Measurements from ENCODE around the gene SLX9.

Gene SLX9

DNA sequence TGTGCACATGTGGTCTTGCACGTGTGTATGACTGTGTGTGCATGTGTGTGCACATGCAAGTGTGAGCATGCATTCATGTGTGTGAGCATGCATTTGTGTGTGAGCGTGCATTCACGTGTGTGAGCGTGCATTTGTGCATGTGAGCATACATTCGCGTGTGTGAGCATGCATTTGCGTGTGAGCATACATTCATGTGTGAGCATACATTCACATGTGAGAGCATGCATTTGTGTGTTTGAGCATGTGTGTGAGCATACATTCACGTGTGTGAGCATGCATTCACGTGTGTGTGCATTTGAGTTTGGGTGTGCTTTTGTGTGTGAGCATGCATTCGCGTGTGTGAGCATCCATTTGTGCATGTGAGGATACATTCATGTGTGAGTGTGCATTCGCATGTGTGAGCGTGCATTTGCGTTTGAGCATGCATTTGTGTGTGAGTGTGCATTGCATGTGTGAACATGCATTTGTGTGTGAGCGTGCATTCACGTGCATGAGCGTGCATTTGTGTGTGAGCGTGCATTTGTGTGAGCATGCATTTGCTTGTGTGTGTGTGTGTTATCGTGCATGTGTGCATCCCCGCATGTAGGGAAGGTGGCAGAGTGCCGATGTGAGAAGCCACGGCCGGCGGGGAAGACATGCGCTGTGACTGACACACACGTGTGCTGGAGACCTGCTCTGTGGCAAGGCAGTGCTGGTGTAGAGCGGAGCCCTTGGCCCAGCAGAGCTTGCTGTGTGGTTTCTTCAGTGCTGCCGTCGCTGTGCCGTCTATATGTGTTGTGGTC lies 37.4 kb upstream of the SLX9 start:
- TF ChIP-seq, protein P1, sequence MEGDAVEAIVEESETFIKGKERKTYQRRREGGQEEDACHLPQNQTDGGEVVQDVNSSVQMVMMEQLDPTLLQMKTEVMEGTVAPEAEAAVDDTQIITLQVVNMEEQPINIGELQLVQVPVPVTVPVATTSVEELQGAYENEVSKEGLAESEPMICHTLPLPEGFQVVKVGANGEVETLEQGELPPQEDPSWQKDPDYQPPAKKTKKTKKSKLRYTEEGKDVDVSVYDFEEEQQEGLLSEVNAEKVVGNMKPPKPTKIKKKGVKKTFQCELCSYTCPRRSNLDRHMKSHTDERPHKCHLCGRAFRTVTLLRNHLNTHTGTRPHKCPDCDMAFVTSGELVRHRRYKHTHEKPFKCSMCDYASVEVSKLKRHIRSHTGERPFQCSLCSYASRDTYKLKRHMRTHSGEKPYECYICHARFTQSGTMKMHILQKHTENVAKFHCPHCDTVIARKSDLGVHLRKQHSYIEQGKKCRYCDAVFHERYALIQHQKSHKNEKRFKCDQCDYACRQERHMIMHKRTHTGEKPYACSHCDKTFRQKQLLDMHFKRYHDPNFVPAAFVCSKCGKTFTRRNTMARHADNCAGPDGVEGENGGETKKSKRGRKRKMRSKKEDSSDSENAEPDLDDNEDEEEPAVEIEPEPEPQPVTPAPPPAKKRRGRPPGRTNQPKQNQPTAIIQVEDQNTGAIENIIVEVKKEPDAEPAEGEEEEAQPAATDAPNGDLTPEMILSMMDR (IDR thresholded peaks at IDR 0.05; ENCODE audit: low read depth, low read length, missing control alignments) = no peak
- DNase-seq (ENCODE audit: low read depth) = no peak
- H3K4me3 ChIP-seq (ENCODE audit: low read depth, low read length) = no peak overlapping the region

DNA sequence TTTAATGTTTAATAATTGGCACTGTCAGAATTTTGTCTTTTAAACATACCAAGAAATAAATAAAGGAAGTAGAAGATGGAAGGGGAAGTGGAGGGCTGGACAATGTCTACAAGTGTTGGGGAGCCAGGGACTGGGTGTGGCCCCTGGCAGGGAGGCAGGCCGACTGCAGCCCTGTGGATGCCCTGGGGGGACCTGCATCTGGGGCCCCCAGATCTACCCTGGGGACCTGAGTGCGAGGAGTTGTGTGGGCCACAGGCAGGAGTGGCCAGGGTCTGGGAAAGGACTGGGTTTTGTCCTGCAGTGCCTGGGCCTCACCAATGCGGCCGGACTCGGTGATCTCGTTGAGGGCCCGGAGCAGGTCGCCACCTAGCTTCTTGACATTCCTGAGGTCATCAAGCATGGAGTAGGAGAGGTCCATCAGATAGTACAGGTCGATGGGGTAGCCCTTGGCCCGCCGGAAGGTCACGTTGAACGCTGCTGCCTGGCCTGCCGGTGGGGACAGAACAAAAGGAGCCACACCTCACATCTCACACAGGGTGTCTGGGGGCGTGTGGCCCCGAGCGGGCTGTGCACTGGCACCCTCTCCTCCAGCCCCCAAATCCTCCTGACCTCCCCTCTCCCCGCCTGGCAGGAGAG lies 36.7 kb upstream of the SLX9 start:
- no peak overlapping the region for H3K4me3 ChIP-seq (ENCODE audit: low read depth, low read length)
- no peak for DNase-seq (ENCODE audit: low read depth)
- TF ChIP-seq, protein P1 (IDR thresholded peaks at IDR 0.05; ENCODE audit: low read depth, low read length, missing control alignments) = no peak

DNA sequence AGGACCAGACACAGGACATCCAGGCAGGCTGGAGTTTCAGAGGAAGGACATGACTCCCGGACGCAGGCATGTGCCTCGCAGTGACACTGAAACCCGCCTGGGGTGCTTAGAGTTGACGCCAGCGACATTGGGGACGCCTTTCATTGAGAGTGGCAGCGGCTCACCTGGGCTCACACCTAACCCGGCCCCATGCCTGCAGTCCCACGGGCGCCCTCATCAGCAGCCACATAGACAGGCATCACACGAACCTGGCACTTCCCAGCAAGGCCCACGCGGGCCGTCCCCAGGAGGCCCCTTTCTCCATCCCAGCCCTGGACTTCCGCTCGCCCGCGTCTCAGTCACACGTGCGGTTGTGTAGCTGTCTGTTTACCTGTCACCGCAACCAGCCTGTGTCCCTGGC lies 36.1 kb upstream of the SLX9 start:
- no peak overlapping the region for H3K4me3 ChIP-seq (ENCODE audit: low read depth, low read length)
- DNase-seq (ENCODE audit: low read depth) = no peak
- TF ChIP-seq, protein P1 (IDR thresholded peaks at IDR 0.05; ENCODE audit: low read depth, low read length, missing control alignments) = no peak

DNA sequence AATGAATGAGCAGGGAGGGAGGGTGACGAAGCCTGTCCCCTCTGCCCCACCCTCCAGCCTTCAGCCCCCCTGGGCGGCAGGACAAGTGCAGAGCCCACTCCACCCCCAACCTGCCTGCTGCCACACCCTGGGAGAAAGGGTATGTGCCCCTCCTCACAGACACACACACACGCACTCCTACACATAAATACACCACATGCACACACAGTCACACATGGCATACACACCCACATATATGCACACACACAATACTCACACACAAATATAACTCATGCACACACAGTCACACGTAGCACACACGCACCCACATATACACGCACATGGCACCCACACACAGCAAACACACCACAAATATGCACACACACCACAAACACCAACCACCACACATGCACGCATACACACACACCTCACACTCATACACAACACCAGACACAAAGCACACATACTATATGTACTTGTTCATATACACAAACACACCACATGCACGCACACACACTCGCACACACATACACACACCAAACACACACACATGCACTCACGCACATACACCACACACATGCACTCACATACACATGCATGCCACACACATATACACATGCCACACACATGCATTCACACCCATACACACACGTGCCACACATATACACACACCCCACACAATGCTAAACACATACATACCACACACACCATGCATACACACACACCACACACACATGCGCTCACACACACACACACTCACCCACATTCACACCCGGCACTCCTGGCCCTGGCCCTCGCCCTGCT lies 35.5 kb upstream of the SLX9 start:
- no peak overlapping the region for H3K4me3 ChIP-seq (ENCODE audit: low read depth, low read length)
- DNase-seq (ENCODE audit: low read depth) = no peak
- TF ChIP-seq, protein P1 (IDR thresholded peaks at IDR 0.05; ENCODE audit: low read depth, low read length, missing control alignments) = no peak

DNA sequence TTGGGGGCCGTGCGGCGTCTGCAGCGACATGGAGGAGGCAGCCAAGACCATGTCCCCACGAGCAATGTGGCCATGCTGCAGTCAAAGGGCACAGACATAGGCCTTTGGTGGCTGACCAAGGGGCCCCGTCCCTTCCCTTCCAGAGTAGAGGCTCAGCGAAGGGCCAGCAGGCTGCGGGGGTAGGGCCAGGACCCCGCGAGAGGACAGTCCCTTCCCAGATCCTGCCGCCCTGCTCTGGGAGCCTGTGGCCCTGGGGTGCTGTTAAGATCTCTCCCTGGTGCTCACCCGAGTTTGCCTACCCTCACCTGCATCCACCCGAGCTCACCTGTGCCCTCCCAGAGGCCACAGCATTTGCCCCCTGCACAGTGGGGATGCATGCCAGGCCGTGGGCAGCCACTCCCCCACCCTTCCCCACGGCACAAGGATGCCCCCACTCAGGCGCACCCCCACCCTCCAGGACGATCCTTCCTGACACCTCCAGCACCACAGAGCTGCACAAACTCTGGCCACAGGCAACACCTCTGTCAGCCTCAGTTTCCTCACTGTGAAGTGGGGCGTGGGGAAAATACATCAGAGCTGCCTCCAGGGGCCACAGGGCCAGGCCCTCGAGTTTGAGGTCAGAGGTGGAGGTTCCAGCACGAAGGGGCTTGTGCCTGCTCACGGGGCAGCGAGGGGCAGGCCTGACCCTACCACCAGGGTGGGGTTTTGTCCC lies 34.7 kb upstream of the SLX9 start:
- TF ChIP-seq, protein P1 (IDR thresholded peaks at IDR 0.05; ENCODE audit: low read depth, low read length, missing control alignments) = no peak
- no peak for DNase-seq (ENCODE audit: low read depth)
- no peak overlapping the region for H3K4me3 ChIP-seq (ENCODE audit: low read depth, low read length)

DNA sequence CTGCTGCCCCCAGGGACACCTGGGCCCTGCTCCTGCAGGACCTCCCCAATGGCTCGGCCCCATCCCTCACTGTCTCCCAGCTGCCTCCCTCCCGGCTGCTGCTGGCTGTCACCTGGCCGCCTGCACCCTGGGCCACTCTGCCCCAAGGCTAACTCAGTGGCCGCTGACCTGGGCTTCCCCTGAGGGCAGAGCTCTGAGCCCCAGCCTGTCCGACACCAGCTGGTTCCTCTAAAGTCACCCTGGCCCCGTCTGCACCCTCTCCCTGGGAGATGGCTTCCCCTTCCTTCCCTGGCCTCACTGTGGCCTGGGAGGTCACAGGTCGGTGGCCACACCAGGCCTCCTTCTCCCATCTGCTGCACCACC lies 34.1 kb upstream of the SLX9 start:
- no peak overlapping the region for H3K4me3 ChIP-seq (ENCODE audit: low read depth, low read length)
- DNase-seq (ENCODE audit: low read depth) = no peak
- TF ChIP-seq, protein P1 (IDR thresholded peaks at IDR 0.05; ENCODE audit: low read depth, low read length, missing control alignments) = no peak

Measured in GM12864 (cell line).